IMR-90 (cell line): ENCODE results near the gene TEX14.

ENCODE experiments used
- CTCF ChIP-seq: conservative IDR thresholded peaks from 2 replicates; pipeline ENCODE4 v1.5.1; 2012; ENCODE audit warnings: mild to moderate bottlenecking, low read depth, low read length, improper control_type of control experiment
- MXI1 ChIP-seq: IDR thresholded peaks from 2 replicates; pipeline ENCODE4 v1.6.1; 2012; ENCODE audit warnings: low read depth, mild to moderate bottlenecking, low read length, moderate library complexity, borderline replicate concordance
- POLR2A ChIP-seq: IDR thresholded peaks from 2 replicates; pipeline ENCODE4 v1.6.1; 2012; ENCODE audit warnings: mild to moderate bottlenecking, low read depth, low read length
- SMC3 ChIP-seq: fragments of 150-350 bp; IDR thresholded peaks from 2 replicates; pipeline ENCODE4 v1.6.1; 2016; ENCODE audit warnings: low read depth, mild to moderate bottlenecking, antibody characterized with exemption, low read length, moderate library complexity

DNA sequence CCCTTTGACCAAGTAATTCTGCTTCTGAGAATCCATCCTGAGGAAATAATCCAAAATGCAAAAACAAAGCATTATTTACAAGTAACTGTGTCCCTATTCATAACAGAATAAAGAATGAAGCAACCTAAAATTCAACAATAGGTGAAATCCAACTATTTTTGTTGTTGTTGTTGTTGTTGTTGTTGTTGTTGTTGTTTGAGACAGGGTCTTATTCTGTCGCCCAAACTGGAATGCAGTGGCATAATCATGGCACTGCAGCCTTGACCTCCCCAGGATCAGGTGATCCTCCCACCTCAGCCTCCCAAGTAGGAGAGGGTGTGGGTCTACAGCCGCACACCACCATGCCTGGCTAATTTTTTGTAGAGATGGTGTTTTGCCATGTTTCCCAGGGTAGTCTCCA is 101.5 kb downstream of the TEX14 start:
- TF ChIP-seq CTCF (no peak), SMC3 (no peak), MXI1 (no peak), POLR2A (no peak)
